ENCODE data around the gene SLC27A2. TPM values are rescaled to one million over a fixed set of nuclear protein-coding genes. Genes with fewer than 3 reads are reported as not detected.
A peak's percentile ranks its signal among the peaks of the same experiment; 100 is the strongest.

Gene SLC27A2
- total and polyA plus RNA-seq, 10 of the 15 experiments (the other 5 are each of a cell fraction or from before 2014, with no cell fraction given), result 0.22 to 1.2 (median 0.69) TPM; not detected in 1

DNA sequence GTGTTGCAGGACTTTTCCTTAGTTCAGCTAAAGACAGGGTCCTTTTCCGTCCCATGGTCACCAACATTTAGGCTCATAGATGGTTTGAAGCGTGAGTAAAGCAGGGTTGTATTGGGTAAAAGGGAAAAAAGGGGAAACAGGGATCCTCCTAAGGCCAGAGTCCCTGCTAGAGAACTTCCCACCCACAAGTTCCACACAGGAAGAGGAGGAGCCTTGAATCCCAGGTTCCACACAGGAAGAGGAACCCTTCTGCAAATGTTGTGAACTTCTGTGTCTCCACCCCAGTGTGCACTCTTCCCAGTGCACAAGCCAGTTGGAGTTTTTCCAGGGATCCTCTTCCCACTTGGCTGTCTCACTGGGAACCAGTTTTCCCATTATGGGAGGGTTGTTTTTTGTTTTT, 35.4 kb upstream of the SLC27A2 start (continued):
- TF ChIP-seq, protein P1, sequence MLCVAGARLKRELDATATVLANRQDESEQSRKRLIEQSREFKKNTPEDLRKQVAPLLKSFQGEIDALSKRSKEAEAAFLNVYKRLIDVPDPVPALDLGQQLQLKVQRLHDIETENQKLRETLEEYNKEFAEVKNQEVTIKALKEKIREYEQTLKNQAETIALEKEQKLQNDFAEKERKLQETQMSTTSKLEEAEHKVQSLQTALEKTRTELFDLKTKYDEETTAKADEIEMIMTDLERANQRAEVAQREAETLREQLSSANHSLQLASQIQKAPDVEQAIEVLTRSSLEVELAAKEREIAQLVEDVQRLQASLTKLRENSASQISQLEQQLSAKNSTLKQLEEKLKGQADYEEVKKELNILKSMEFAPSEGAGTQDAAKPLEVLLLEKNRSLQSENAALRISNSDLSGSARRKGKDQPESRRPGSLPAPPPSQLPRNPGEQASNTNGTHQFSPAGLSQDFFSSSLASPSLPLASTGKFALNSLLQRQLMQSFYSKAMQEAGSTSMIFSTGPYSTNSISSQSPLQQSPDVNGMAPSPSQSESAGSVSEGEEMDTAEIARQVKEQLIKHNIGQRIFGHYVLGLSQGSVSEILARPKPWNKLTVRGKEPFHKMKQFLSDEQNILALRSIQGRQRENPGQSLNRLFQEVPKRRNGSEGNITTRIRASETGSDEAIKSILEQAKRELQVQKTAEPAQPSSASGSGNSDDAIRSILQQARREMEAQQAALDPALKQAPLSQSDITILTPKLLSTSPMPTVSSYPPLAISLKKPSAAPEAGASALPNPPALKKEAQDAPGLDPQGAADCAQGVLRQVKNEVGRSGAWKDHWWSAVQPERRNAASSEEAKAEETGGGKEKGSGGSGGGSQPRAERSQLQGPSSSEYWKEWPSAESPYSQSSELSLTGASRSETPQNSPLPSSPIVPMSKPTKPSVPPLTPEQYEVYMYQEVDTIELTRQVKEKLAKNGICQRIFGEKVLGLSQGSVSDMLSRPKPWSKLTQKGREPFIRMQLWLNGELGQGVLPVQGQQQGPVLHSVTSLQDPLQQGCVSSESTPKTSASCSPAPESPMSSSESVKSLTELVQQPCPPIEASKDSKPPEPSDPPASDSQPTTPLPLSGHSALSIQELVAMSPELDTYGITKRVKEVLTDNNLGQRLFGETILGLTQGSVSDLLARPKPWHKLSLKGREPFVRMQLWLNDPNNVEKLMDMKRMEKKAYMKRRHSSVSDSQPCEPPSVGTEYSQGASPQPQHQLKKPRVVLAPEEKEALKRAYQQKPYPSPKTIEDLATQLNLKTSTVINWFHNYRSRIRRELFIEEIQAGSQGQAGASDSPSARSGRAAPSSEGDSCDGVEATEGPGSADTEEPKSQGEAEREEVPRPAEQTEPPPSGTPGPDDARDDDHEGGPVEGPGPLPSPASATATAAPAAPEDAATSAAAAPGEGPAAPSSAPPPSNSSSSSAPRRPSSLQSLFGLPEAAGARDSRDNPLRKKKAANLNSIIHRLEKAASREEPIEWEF (IDR thresholded peaks at IDR 0.05; ENCODE audit: insufficient replicate concordance, low read depth, low read length), result no peak

DNA sequence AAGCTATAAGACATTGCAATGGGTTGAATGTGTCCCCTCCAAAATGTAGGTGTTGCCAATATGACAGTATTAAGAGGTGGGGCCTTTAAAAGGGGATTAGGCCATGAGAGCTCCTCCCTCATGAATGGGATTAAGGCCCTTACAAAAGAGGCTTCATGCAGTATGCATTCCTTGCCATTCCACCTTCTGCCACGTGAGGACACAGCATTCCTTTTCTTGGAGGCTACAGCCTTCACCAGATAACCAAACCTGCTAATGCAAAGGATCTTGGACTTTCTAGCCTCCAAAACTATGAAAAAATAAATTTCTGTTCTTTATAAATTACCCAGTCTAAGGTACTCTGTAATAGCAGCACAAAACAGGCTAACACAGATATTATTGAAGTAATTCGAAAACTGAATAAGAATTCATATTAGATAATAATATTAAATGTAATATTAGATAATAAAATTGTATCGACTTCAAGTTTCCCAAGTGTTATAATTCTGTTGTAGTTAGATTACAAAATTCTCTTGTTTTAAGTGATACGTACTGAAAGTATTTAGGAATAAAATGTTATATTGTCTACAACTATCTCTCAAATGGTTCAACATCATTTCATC, 33.5 kb upstream of the SLC27A2 start:
- no peak overlapping the region for H3K9ac ChIP-seq (ENCODE audit: control insufficient read depth, insufficient read depth, low read length)
- ChIA-PET CTCF (interaction anchor here (1.1 to 2.2 kb wide), 2 partner anchors 167 to 913 kb away, joined by 3 to 14 read pairs; no protein-coding TSS in a partner anchor), POLR2A (no interaction called here), SMC1A (ENCODE audit: uncharacterized antibody, unreplicated experiment) (interaction anchor here (1.0 to 4.2 kb wide), 4 partner anchors 13 to 168 kb away, joined by 3 to 18 read pairs (median 4); no protein-coding TSS in a partner anchor), RAD21 (ENCODE audit: unreplicated experiment) (interaction anchor here (0.6 to 2.2 kb wide), 3 partner anchors 167 to 202 kb away, joined by 3 to 15 read pairs (median 3); no protein-coding TSS in a partner anchor)
- no peaks in the 10 kb centered on the region for H3K79me2 ChIP-seq (ENCODE audit: control insufficient read depth, insufficient read depth, low read length)
- 61% methylated on average over 4 of the region's 4 CpGs for WGBS (ENCODE audit: insufficient coverage, insufficient replicate concordance, low lambda C conversion rate, missing lambda C conversion rate)
- H3K4me3 ChIP-seq, result no peak overlapping the region
- no peaks in the 10 kb centered on the region for H3K4me1 ChIP-seq (ENCODE audit: control insufficient read depth, insufficient read depth, low read length)
- H3K36me3 ChIP-seq (ENCODE audit: control insufficient read depth in 2 of 2, insufficient read depth in 2 of 2, low read length in 1 of 2), result no peaks in the 10 kb centered on the region
- H3K27me3 ChIP-seq (replicated peaks in 1 of 2; ENCODE audit: control insufficient read depth in 2 of 2, insufficient read depth in 2 of 2, low read length in 1 of 2), result no peaks in the 10 kb centered on the region; a peak in 1 of 4 replicates
- no peaks in the 10 kb centered on the region for H4K20me1 ChIP-seq (ENCODE audit: control insufficient read depth, insufficient read depth)
- H2AFZ ChIP-seq (ENCODE audit: control insufficient read depth, low read depth, low read length), result no peak overlapping the region
- no TSS peak for BruUV-seq (replicated peaks)
- intact Hi-C loops (cut with micrococcal nuclease; ENCODE audit: unreplicated experiment), result loop anchor here (2.0 to 5.0 kb wide), 5 partner anchors 91 to 1286 kb away; no protein-coding TSS in a partner anchor
- no peak overlapping the region for H3K4me2 ChIP-seq (ENCODE audit: control insufficient read depth, insufficient read depth)
- H3K9me3 ChIP-seq (replicated peaks; ENCODE audit: control insufficient read depth, insufficient read depth, low read length), result no peaks in the 10 kb centered on the region
- ATAC-seq, result no peak
- in situ Hi-C loops (cut with MboI), result loop anchor here (10.0 kb wide), 3 partner anchors 724 to 1794 kb away; partner anchors contain the start of gene FGF7
- no peak for DNase-seq (ENCODE audit: low read depth, low spot score)
- TF ChIP-seq RAD21 (IDR thresholded peaks at IDR 0.05; ENCODE audit: insufficient read depth, low read depth, low read length) (peak; percentile 59), ASH2L (IDR thresholded peaks at IDR 0.05; ENCODE audit: borderline replicate concordance, low read depth) (no peak), EGR1 (IDR thresholded peaks at IDR 0.05; ENCODE audit: borderline replicate concordance in 1 of 2, low read depth in 2 of 2, low read length in 2 of 2) (no peak), SMC3 (IDR thresholded peaks at IDR 0.05; ENCODE audit: borderline replicate concordance, low read length) (peak; percentile 58; the same call in 1 of the 2 replicates)
- TF ChIP-seq, protein P2, sequence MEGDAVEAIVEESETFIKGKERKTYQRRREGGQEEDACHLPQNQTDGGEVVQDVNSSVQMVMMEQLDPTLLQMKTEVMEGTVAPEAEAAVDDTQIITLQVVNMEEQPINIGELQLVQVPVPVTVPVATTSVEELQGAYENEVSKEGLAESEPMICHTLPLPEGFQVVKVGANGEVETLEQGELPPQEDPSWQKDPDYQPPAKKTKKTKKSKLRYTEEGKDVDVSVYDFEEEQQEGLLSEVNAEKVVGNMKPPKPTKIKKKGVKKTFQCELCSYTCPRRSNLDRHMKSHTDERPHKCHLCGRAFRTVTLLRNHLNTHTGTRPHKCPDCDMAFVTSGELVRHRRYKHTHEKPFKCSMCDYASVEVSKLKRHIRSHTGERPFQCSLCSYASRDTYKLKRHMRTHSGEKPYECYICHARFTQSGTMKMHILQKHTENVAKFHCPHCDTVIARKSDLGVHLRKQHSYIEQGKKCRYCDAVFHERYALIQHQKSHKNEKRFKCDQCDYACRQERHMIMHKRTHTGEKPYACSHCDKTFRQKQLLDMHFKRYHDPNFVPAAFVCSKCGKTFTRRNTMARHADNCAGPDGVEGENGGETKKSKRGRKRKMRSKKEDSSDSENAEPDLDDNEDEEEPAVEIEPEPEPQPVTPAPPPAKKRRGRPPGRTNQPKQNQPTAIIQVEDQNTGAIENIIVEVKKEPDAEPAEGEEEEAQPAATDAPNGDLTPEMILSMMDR (IDR thresholded peaks at IDR 0.05 in 2 of 3, conservative IDR thresholded peaks at IDR 0.05 in 1 of 3; ENCODE audit: control insufficient read depth in 2 of 3, extremely low read depth in 1 of 3, insufficient read depth in 1 of 3, low read depth in 3 of 3, low read length in 3 of 3), result peak; percentile 27 to 48 (median 44); a peak in 4 of 6 replicates
- H3K27ac ChIP-seq (ENCODE audit: control insufficient read depth, insufficient read depth), result no peak overlapping the region
- no peak for FAIRE-seq

Measured in GM12878 (cell line).